Natural killer cell (primary cell): Measurements from ENCODE around the gene CDKL5. TPM values are rescaled to one million over a fixed set of nuclear protein-coding genes. Genes with fewer than 3 reads are reported as not detected.

ENCODE experiments used
- ATAC-seq, 3 donors: fragments of 150-1000 bp in 2 of 3; fragments of 200-7000 bp in 1 of 3; cut with Tn5 transposase; 1 replicate in 1 of 3; 2 replicates in 2 of 3; pipeline ENCODE4 v1.10.0; 2021; ENCODE audit warnings: mild to moderate bottlenecking in 2 of 3, moderate library complexity in 2 of 3
- DNase-seq, 2 donors: peaks; one replicate each; pipeline versions ENCODE4 v3.0.0 to v3.0.0-alpha.2; 2013 to 2021; ENCODE audit warnings: mixed read lengths in 1 of 2
- H3K27ac ChIP-seq: one replicate; pipeline ENCODE4 v1.5.1; 2013; ENCODE audit warnings: mild to moderate bottlenecking, low read length
- H3K27me3 ChIP-seq: one replicate; pipeline ENCODE4 v1.6.1; 2013; ENCODE audit warnings: low read length; ENCODE audit not compliant: control insufficient read depth, insufficient read depth
- H3K36me3 ChIP-seq: one replicate; pipeline ENCODE4 v1.6.1; 2013; ENCODE audit warnings: low read length; ENCODE audit not compliant: control insufficient read depth, insufficient read depth
- H3K4me1 ChIP-seq: one replicate; pipeline ENCODE4 v1.6.1; 2013; ENCODE audit warnings: low read length; ENCODE audit not compliant: control insufficient read depth, insufficient read depth
- H3K4me3 ChIP-seq: one replicate; pipeline ENCODE4 v1.5.1; 2013; ENCODE audit warnings: low read length
- H3K9me3 ChIP-seq: one replicate; pipeline ENCODE4 v1.6.1; 2013; ENCODE audit warnings: low read length; ENCODE audit not compliant: control insufficient read depth, insufficient read depth
- H3K27ac Mint-ChIP-seq, 2 donors: one replicate each; pipeline ENCODE4 v1.8.0; 2022; ENCODE audit warnings: mild to moderate bottlenecking in 2 of 2, mixed read lengths in 2 of 2, moderate library complexity in 1 of 2
- H3K27me3 Mint-ChIP-seq, 2 donors: one replicate each; pipeline ENCODE4 v1.8.0; 2022; ENCODE audit warnings: low read depth in 2 of 2, mixed read lengths in 2 of 2
- H3K36me3 Mint-ChIP-seq: one replicate; pipeline ENCODE4 v1.8.0; 2022; ENCODE audit warnings: mixed read lengths
- H3K4me1 Mint-ChIP-seq, 2 donors: one replicate each; pipeline ENCODE4 v1.8.0; 2022; ENCODE audit warnings: mixed read lengths in 2 of 2
- H3K4me3 Mint-ChIP-seq: one replicate; pipeline ENCODE4 v1.8.0; 2022; ENCODE audit warnings: mild to moderate bottlenecking, moderate library complexity, mixed read lengths
- H3K9me3 Mint-ChIP-seq, 2 donors: one replicate each; pipeline ENCODE4 v1.8.0; 2022; ENCODE audit warnings: mixed read lengths in 2 of 2
- CTCF ChIP-seq: fragments of 200-600 bp; IDR thresholded peaks from one replicate; pipeline ENCODE4 v1.8.0; 2022; ENCODE audit warnings: antibody characterized with exemption
- WGBS: methylation state at CpG from one replicate; pipeline ENCODE4 v1.1.7; 2013; ENCODE audit warnings: missing lambda C conversion rate; ENCODE audit not compliant: insufficient coverage; 5-methylcytosine and 5-hydroxymethylcytosine counted together
- intact Hi-C: fragments of 100-400 bp; cut with micrococcal nuclease; formaldehyde crosslinking; loops from one replicate; pipeline ENCODE4 v1.14.2; 2022
- total RNA-seq, 4 donors: library from RNA; stranded (reverse); fragments of 120-200 nt in 1 of 4; gene quantifications; one replicate each; pipeline versions ENCODE4 v1.2.3 to v1.2.4, GENCODE V29; 2013 to 2022

The CDKL5 gene
- total RNA-seq, 3 donors from 2014 or later (not counting 1 experiment from before 2014, with no cell fraction given) = 3.4 to 4.3 (median 3.5) TPM

GRCh38 chrX:18692541-18692940, 267.1 kb downstream of the CDKL5 start:
- H3K36me3 ChIP-seq = no peaks in the 10 kb centered on the region
- H3K4me1 Mint-ChIP-seq = no peaks in the 10 kb centered on the region
- H3K27ac Mint-ChIP-seq = no peak overlapping the region
- ATAC-seq = no peak
- no peak overlapping the region for H3K27ac ChIP-seq
- H3K27me3 ChIP-seq = no peaks in the 10 kb centered on the region
- H3K4me3 ChIP-seq = no peak overlapping the region
- no peaks in the 10 kb centered on the region for H3K9me3 ChIP-seq
- no peak overlapping the region for H3K4me3 Mint-ChIP-seq
- WGBS = 82% methylated on average over 1 of the region's 4 CpGs
- H3K9me3 Mint-ChIP-seq = no peaks in the 10 kb centered on the region
- no peaks in the 10 kb centered on the region for H3K4me1 ChIP-seq
- intact Hi-C loops = no loop called here
- no peak for TF ChIP-seq CTCF
- H3K27me3 Mint-ChIP-seq = peaks cover 3 to 18% of the 10 kb centered on the region in 2 donors
- no peak for DNase-seq
- H3K36me3 Mint-ChIP-seq = no peaks in the 10 kb centered on the region

DNA sequence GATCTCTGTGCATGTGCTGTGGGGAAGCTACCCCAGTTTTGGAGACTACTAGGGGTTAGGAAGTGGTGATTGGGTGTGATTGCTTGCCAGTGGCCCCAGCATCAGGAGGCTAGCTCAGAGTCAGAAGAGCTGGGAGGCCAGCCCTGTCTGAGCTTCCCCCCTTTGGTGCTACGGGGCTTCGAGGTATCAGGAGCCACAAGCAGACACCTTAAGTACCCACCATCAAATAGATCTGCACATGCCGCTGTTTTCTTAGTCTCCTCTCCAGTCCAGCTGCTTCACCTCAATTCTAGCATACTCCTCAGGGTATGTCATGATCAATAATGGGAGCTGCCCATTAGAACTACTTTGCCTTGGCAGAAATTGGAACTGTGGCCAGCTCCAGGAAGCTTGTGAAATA, 271.2 kb downstream of the CDKL5 start:
- ATAC-seq = no peak
- no peaks in the 10 kb centered on the region for H3K36me3 Mint-ChIP-seq
- 95% methylated on average over 3 of the region's 3 CpGs for WGBS
- H3K27me3 Mint-ChIP-seq = peaks cover 6 to 29% of the 10 kb centered on the region in 2 donors
- H3K36me3 ChIP-seq = no peaks in the 10 kb centered on the region
- H3K4me1 ChIP-seq = no peaks in the 10 kb centered on the region
- no peaks in the 10 kb centered on the region for H3K27me3 ChIP-seq
- TF ChIP-seq CTCF = no peak
- DNase-seq = no peak
- no peak overlapping the region for H3K27ac ChIP-seq
- H3K4me3 Mint-ChIP-seq = no peak overlapping the region
- no peaks in the 10 kb centered on the region for H3K9me3 Mint-ChIP-seq
- no peak overlapping the region for H3K27ac Mint-ChIP-seq
- intact Hi-C loops = no loop called here
- H3K4me3 ChIP-seq = no peak overlapping the region
- H3K9me3 ChIP-seq = no peaks in the 10 kb centered on the region
- no peaks in the 10 kb centered on the region for H3K4me1 Mint-ChIP-seq

DNA sequence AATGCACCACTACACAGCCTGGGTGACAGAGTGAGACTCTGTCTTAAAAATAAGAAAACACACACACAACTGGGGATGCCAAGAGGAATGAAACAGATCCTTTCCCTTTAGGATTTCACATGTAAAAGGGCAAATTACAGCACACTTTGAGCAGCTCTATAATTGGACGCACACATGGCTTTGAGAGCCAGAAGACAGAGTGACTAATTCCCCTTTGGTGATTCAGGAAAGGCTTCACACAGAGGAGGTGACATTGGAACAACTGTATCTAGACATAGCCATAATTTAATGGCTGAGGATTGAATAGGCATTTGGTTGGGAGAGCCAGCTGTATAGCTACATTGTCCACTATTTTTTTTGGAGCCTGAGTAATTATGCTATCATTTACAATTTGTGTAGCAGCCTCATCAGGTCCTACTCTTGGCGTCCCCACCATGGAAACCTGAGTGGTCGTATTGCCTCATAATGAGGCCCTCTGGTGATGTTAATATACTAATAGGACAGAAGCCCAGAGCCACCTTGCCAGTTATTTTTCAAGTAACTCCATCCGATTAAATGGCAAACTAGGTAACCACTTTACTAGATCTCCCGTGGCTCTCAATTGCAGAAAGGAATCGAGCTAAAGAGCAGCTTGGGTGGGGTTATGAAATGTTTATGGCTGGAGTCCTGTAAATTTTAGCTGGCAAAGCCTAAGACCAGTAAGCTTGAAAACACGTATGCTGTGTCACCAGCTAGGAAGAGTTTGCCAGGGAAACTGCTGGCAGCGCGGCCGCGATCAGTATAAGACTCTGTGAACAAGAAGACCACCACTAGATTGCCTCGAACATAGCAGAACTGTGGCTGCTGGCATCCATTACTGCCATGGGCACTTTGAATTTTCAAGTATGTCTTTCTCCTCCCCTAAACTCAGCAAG, 273.6 kb downstream of the CDKL5 start:
- no peaks in the 10 kb centered on the region for H3K4me1 ChIP-seq
- no peak overlapping the region for H3K27ac Mint-ChIP-seq
- H3K27ac ChIP-seq = no peak overlapping the region
- 93% methylated on average over 10 of the region's 12 CpGs for WGBS
- intact Hi-C loops = no loop called here
- H3K9me3 ChIP-seq = no peaks in the 10 kb centered on the region
- H3K27me3 ChIP-seq = no peaks in the 10 kb centered on the region
- no peak overlapping the region for H3K4me3 Mint-ChIP-seq
- ATAC-seq (no peak), DNase-seq (no peak)
- no peaks in the 10 kb centered on the region for H3K36me3 Mint-ChIP-seq
- H3K4me1 Mint-ChIP-seq = no peaks in the 10 kb centered on the region
- no peak overlapping the region for H3K4me3 ChIP-seq
- no peaks in the 10 kb centered on the region for H3K9me3 Mint-ChIP-seq
- TF ChIP-seq CTCF = no peak
- H3K36me3 ChIP-seq = no peaks in the 10 kb centered on the region
- H3K27me3 Mint-ChIP-seq = peaks cover 2 to 36% of the 10 kb centered on the region in 2 donors
